NCI-H510A (cell line): ENCODE measurements around the gene CSAG3.
"Not testable (repeated sequence)": the region's sequence is repeated elsewhere in the genome, so short reads cannot be mapped to it uniquely, and the experiment has no call there.

Experiments used
- DNase-seq: peaks from one replicate; lab custom pipeline; 2025; lab: John Stamatoyannopoulos, UW

CSAG3 gene

DNA sequence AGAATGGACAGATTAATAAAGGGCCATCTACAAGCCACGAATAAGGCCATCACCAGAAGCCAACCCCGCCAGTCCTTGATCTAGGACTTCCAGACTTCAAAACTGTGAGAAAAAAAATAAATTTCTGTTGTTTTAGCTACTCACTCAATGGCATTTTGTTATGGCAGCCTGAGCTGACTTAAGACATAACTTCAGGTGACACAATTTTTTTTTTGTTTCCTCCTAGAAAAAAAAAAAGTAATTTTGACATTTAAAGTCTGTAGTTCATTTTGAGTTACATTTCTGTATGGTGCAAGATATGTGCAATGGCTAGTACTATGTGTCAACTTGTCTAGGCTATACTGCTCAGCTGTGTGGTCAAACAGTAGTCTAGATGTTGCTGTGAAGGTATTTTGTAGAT is at the start of gene CSAG3:
CSAG3 (plus strand) TSS at position 301 of the 400 bp plus-strand sequence.
- DNase-seq = not testable (repeated sequence)

DNA sequence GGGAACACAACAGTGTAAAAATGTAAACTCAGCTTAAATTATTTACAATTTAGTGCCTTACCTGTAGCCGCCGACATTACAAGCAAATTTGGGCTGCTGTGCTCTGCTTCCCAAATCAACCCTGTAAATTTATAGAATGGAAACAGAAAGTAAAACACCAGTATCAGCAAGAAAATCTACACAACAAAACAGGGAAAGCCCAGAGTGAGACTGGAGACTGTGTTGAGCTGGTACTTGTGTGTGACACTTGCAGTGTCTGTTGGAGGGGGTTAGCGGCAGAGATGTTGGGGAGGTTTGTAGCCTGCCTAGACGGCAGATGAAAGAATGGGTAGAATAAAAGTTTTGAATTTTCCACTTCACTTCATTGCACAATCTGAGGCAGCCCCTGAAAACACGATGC is 45.8 kb upstream of the CSAG3 start:
- DNase-seq = not testable (repeated sequence)

DNA sequence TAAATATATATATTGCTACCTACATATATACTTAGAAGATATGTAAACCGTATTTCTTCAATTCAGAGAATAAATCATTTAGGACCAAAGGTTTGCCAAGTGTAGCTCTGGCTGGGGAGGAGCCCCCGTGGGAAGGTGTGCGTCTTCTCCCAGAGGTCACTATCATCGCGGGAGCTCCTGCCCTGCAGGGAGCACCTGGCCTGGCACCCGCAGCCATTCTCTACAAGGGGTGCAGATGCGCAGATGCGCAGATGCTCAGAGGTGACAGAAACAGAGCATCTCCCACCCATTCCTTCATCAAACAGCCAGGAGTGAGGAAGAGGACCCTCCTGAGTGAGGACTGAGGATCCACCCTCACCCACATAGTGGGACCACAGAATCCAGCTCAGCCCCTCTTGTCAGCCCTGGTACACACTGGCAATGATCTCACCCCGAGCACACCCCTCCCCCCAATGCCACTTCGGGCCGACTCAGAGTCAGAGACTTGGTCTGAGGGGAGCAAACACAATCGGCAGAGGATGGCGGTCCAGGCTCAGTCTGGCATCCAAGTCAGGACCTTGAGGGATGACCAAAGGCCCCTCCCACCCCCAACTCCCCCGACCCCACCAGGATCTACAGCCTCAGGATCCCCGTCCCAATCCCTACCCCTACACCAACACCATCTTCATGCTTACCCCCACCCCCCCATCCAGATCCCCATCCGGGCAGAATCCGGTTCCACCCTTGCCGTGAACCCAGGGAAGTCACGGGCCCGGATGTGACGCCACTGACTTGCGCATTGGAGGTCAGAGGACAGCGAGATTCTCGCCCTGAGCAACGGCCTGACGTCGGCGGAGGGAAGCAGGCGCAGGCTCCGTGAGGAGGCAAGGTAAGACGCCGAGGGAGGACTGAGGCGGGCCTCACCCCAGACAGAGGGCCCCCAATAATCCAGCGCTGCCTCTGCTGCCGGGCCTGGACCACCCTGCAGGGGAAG is 44.9 kb upstream of the CSAG3 start, which contains the start of gene MAGEA2B:
MAGEA2B (plus strand) TSS at position 814 of the 973 bp plus-strand sequence. CDS start 2,479 bp downstream, outside the sequence.
- DNase-seq = not testable (repeated sequence)

DNA sequence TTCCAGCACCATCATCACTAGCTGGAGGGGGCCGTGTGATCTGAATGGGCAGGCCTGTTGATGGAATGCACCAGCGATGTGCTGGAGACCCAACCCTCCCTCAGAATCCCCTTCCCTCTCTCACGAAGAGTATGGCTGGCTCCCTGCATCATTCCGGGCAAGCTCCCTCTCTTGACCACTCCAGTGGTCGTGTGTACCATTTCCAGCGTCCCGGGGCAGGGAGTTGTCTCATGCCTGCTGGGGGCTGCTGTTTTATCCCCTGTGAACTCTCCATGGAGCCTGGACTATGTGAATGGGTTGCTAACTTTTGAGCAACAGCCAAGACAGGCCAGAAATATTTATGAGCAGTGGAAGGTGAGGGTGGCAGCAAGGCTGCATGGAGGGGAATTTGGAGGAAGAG is 33.6 kb upstream of the CSAG3 start:
- no peak for DNase-seq

DNA sequence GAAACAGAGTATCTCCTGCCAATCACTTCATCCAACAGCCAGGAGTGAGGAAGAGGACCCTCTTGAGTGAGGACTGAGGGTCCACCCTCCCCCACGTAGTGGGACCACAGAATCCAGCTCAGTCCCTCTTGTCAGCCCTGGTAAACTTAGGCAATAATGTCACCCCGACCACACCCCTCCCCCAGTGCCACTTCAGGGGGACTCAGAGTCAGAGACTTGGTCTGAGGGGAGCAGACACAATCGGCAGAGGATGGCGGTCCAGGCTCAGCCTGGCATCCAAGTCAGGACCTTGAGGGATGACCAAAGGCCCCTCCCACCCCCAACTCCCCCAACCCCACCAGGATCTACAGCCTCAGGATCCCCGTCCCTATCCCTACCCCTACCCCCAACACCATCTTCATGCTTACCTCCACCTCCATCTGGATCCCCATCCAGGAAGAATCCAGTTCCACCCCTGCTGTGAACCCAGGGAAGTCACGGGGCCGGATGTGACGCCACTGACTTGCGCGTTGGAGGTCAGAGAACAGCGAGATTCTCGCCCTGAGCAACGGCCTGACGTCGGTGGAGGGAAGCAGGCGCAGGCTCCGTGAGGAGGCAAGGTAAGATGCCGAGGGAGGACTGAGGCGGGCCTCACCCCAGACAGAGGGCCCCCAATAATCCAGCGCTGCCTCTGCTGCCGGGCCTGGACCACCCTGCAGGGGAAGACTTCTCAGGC is 25.6 kb upstream of the CSAG3 start, which contains the start of the genes CSAG1 and MAGEA12:
CSAG1 (minus strand) TSS at position 461 of the 715 bp plus-strand sequence. CDS start 1,261 bp downstream, outside the sequence.
MAGEA12 (plus strand) TSS at position 497 of the 715 bp plus-strand sequence. CDS start 2,405 bp downstream, outside the sequence.
- DNase-seq = peak; percentile 67

DNA sequence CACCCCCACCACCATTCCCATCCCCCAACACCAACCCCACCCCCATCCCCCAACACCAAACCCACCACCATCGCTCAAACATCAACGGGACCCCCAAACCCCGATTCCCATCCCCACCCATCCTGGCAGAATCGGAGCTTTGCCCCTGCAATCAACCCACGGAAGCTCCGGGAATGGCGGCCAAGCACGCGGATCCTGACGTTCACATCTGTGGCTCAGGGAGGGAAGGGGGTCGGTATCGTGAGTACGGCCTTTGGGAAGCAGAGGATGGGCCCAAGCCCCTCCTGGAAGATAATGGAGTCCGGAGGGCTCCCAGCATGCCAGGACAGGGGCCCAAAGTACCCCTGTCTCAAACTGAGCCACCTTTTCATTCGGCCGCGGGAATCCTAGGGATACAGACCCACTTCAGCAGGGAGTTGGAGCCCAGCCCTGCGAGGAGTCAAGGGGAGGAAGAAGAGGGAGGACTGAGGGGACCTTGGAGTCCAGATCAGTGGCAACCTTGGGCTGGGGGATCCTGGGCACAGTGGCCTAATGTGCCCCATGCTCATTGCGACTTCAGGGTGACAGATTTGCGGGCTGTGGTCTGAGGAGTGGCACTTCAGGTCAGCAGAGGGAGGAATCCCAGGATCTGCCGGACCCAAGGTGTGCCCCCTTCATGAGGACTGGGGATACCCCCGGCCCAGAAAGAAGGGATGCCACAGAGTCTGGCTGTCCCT is 24.7 kb upstream of the CSAG3 start:
- not testable (repeated sequence) for DNase-seq

DNA sequence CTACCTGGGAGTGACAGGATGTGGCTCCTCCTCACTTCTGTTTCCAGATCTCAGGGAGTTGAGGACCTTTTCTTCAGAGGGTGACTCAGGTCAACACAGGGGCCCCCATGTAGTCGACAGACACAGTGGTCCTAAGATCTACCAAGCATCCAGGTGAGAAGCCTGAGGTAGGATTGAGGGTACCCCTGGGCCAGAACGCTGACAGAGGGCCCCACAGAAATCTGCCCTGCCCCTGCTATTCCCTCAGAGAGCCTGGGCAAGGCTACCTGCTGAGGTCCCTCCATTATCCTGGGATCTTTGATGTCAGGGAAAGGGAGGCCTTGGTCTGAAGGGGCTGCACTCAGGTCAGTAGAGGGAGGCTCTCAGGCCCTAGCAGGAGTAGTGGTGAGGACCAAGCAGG is 23.9 kb upstream of the CSAG3 start:
- no peak for DNase-seq

DNA sequence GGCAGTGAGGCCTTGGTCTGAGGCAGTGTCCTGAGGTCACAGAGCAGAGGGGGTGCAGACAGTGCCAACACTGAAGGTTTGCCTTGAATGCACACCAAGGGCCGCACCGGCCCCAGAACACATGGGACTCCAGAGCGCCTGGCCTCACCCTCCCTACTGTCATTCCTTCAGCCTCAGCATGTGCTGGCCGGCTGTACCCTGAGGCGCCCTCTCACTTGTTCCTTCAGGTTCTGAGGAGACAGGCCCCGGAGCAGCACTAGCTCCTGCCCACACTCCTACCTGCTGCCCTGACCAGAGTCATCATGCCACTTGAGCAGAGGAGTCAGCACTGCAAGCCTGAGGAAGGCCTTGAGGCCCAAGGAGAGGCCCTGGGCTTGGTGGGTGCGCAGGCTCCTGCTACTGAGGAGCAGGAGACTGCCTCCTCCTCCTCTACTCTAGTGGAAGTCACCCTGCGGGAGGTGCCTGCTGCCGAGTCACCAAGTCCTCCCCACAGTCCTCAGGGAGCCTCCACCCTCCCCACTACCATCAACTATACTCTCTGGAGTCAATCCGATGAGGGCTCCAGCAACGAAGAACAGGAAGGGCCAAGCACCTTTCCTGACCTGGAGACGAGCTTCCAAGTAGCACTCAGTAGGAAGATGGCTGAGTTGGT is 23.0 kb upstream of the CSAG3 start:
- DNase-seq = no peak

DNA sequence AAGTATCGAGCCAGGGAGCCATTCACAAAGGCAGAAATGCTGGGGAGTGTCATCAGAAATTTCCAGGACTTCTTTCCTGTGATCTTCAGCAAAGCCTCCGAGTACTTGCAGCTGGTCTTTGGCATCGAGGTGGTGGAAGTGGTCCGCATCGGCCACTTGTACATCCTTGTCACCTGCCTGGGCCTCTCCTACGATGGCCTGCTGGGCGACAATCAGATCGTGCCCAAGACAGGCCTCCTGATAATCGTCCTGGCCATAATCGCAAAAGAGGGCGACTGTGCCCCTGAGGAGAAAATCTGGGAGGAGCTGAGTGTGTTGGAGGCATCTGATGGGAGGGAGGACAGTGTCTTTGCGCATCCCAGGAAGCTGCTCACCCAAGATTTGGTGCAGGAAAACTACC is 22.5 kb upstream of the CSAG3 start:
- DNase-seq = not testable (repeated sequence)

DNA sequence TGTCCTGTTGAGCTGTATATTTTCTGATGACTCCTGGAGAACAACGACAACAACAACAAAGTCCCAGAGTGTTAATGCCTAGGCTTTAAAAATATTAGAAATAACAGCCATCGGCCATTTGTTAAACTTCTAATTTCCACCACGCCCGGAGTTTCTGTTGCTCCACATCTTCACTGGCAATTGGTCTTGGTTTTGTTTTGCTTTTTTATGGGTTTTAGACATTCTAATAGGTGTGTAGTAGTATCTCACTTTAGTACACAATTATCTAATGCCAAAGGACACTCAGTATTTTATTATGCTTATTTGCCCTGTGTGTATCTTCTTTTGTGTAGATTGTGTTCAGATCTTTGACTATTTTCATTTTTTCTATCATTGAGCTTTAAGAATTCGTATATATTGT is 20.5 kb upstream of the CSAG3 start:
- no peak for DNase-seq

DNA sequence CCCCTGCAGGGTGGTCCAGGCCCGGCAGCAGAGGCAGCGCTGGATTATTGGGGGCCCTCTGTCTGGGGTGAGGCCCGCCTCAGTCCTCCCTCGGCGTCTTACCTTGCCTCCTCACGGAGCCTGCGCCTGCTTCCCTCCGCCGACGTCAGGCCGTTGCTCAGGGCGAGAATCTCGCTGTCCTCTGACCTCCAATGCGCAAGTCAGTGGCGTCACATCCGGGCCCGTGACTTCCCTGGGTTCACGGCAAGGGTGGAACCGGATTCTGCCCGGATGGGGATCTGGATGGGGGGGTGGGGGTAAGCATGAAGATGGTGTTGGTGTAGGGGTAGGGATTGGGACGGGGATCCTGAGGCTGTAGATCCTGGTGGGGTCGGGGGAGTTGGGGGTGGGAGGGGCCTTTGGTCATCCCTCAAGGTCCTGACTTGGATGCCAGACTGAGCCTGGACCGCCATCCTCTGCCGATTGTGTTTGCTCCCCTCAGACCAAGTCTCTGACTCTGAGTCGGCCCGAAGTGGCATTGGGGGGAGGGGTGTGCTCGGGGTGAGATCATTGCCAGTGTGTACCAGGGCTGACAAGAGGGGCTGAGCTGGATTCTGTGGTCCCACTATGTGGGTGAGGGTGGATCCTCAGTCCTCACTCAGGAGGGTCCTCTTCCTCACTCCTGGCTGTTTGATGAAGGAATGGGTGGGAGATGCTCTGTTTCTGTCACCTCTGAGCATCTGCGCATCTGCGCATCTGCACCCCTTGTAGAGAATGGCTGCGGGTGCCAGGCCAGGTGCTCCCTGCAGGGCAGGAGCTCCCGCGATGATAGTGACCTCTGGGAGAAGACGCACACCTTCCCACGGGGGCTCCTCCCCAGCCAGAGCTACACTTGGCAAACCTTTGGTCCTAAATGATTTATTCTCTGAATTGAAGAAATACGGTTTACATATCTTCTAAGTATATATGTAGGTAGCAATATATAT is 5.0 kb upstream of the CSAG3 start, which contains the start of gene MAGEA2:
MAGEA2 (minus strand) TSS at position 157 of the 965 bp plus-strand sequence. CDS start 2,479 bp downstream, outside the sequence.
- not testable (repeated sequence) for DNase-seq

DNA sequence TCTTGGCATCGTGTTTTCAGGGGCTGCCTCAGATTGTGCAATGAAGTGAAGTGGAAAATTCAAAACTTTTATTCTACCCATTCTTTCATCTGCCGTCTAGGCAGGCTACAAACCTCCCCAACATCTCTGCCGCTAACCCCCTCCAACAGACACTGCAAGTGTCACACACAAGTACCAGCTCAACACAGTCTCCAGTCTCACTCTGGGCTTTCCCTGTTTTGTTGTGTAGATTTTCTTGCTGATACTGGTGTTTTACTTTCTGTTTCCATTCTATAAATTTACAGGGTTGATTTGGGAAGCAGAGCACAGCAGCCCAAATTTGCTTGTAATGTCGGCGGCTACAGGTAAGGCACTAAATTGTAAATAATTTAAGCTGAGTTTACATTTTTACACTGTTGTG is 4.1 kb upstream of the CSAG3 start:
- not testable (repeated sequence) for DNase-seq

DNA sequence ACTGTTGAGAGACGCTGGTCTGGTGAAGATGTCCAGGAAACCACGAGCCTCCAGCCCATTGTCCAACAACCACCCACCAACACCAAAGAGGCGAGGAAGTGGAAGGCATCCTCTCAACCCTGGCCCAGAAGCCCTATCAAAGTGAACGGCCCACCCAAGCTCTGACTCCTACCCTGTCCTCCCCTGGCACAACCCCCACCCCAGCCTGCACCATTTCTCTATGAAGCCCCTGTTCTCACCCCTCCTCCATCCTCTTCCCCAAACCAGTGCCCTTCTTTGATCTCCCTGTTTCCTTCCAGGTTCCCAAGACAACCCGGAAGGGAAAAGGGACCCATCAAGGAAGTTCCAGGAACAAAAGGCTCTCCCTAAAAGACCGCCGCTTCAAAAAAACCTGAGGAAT is 526 bp downstream of the CSAG3 start:
- not testable (repeated sequence) for DNase-seq

DNA sequence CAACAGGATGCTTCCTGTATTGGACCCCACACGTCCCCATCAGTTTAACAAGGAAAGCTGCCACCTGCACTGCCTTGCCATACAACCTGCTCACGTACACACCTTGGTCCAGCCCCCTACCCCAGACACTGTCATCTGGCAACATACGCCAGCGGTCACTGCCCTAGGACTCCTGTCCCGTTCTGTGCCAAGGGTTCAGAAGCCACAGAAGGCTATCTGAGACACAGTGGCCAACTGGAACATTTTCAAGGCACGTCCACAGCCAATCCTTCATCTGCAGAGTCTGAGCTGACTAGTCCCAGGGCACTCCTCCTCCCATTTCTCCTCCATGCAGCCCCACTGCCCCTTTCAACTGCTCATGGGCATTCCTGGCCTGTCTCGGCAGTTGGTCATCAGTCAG is 2.6 kb downstream of the CSAG3 start:
- DNase-seq = not testable (repeated sequence)

DNA sequence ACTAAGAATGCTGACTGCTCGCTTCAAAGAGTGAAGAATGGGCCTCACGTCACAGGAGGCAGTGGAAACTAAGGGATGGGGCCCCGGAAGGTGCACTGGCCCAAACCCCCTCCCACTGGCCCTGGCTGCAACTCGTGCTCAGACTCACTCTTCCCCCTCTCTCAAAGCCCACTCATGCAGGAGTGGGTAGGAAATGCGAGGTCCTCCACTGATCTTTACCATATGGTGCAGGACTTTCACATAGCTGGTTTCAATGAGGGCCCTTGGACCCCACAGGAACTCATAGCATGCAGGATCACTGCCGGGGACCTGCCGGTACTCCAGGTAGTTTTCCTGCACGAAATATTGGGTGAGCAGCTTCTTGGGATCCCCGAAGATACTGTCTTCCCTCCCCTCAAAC is 7.5 kb downstream of the CSAG3 start:
- not testable (repeated sequence) for DNase-seq

DNA sequence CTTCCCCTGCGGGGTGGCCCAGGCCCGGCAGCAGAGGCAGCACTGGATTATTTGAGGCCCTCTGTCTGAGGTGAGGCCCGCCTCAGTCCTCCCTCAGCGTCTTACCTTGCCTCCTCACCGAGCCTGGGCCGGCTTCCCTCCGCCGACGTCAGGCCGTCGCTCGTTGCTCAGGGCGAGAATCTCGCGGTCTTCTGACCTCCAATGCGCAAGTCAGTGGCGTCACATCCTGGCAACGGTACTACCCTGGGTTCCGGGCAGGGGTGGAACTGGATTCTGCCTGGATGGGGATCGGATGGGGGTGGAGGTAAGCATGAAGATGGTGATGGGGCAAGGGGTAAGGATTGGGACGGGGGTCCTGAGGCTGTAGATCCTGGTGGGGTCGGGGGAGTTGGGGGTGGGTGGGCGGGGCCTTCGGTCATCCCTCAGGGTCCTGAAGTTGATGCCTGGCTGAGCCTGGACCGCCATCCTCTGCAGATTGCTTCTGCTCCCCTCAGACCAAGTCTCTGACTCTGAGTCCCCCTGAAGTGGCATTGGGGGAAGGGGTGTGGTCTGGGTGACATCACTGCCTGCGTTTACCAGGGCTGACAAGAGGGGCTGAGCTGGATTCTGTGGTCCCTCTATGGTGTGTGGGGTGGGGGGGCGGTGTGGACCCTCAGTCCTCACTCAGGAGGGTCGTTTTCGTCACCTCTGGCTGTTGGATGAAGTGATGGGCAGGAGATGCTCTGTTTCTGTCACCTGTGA is 10.7 kb downstream of the CSAG3 start, which contains the start of gene MAGEA6:
MAGEA6 (minus strand) TSS at position 141 of the 741 bp plus-strand sequence. CDS start 2,039 bp downstream, outside the sequence.
- DNase-seq = not testable (repeated sequence)

DNA sequence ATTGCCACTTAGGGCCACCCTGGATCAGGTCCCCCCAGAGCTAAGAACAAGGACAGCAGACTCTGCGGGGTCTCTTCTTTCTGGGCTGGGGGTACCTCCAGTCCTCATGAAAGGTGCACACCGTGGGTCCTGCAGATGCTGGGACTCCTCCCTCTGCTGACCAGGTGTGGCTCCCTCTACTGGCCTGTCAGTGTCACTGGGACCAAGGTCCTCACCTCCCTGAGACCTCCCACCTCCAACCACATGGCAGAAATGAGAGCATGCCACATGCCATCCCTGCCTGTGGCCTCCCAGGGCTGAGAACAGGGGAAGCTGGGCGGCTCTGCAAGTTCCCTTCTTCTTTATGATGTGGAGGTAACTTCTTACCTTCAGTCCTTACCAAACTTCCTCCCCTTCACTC is 28.0 kb downstream of the CSAG3 start:
- DNase-seq = not testable (repeated sequence)

DNA sequence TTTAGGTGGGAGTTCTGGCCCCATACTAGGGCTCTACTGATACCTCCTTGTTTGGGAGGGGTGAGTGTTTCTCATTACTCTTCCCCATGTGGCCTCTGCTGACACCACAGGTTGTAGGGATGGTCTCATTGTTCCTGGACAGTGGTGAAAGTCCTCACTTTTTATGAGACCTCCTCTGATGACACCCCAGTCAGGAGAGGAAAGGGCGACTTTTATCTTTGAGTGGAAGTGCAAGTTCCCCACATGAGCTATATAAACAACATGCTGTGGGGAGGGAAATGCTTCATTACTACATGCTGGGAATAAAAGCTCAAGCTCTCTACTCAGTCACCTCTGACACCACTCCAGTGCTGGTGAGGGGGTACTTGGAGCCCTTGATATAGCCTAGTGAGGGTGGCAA is 39.9 kb downstream of the CSAG3 start:
- DNase-seq = no peak

DNA sequence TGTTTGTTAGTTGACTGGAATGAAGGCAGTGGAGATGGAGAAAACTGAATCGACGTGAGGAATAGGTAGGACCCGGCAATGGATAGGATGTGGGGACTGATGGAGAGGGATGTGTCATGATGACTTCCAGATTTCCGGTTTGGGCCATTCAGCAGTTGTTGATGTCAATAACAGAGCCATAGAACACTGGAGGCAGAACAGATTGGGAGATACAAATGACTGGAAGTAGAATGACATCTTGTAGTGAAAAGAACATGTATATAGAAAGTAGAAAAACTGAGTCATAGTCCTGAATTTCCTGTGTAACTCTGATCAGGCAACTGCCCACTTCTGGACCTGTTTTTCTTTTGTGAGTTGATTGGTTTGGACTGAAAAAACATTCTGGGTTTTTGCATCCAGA is 47.0 kb downstream of the CSAG3 start:
- no peak for DNase-seq
